RPMI7951 (cell line): ENCODE measurements around the gene ELFN2. TPM values are rescaled to one million over a fixed set of nuclear protein-coding genes. Genes with fewer than 3 reads are reported as not detected.
"Not testable (repeated sequence)": the region's sequence is repeated elsewhere in the genome, so short reads cannot be mapped to it uniquely, and the experiment has no call there.

Source experiments
- DNase-seq: peaks from one replicate; pipeline ENCODE4 v3.0.0-alpha.2; 2012; ENCODE audit warnings: low read depth
- total RNA-seq: library from RNA; depleted of rRNA; stranded (reverse); fragments of >200 nt; shearing (Covaris generic); gene quantifications from 2 replicates; pipeline ENCODE4 v1.2.3, GENCODE V29; 2014

ELFN2 gene
- total RNA-seq, 1 experiment from 2014 or later, result under 0.01 TPM

GRCh38 chr22:37335806-37336199, 91.5 kb downstream of the ELFN2 start:
- DNase-seq, result no peak

DNA sequence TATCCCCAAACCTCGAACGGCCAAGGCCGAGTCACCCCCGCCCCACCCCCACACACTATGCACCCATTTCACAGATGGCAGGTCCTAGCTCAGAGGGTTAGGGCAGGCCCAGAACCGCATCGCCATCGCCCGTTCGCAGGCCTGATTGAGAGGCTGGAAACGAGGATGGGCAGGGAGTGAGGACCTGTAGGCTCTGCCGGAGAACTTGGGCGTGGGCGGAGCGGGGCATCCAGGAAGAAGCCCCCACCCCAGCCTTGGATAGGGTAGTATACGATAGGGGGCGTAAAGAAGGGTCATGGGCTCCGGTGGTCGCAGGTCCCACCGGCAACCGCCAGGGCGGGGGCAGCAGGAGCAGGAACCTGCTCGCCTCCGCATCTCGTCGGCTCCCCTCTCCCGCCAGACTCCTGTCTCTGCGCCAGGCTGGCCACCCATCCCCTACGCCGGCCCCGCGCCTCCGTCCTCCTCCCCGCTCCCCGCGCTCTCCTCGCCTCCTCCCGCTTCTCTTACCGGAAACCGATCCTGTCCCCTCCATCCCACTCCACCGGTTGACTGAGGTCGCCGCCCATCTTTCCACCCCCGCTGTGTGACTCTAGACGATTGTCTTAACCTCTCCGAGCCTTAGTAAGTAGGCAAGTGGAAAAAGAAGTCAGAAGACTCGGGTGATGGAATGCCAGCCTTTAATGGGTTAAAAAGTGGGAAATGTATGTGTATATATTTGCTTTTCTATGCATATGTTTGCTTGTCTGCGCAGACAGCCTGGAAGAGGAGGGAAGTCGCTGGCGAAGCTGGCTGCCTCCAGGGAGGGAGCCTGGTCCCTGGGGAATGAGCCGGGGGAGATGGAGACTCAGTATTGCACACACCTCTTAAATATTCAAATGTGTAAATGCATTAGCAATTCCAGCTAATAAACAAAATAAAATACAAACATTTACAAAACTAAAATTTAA, 92.1 kb downstream of the ELFN2 start:
- no peak for DNase-seq

DNA sequence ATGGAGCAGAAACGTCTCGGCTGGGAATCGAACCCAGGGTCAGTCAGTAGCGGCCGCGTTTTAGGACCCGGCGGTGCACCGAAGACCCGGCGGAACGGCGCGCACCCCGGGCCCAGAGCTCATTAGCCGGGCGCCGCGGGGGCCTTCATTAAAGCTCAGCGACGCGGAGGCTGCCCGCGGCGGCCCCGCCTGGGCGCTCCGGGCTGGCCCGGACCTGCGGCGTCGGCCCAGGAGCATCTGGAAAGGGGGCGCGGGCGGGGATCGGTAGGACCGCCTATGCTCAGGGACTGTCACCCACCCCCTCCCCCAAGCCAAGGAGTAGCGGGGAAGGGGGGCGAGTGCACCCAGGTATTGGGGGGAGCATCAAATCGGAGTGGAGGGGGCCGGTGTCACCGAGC, 92.8 kb downstream of the ELFN2 start:
- no peak for DNase-seq

GRCh38 chr22:37333724-37334460, 93.4 kb downstream of the ELFN2 start:
- DNase-seq, result no peak

DNA sequence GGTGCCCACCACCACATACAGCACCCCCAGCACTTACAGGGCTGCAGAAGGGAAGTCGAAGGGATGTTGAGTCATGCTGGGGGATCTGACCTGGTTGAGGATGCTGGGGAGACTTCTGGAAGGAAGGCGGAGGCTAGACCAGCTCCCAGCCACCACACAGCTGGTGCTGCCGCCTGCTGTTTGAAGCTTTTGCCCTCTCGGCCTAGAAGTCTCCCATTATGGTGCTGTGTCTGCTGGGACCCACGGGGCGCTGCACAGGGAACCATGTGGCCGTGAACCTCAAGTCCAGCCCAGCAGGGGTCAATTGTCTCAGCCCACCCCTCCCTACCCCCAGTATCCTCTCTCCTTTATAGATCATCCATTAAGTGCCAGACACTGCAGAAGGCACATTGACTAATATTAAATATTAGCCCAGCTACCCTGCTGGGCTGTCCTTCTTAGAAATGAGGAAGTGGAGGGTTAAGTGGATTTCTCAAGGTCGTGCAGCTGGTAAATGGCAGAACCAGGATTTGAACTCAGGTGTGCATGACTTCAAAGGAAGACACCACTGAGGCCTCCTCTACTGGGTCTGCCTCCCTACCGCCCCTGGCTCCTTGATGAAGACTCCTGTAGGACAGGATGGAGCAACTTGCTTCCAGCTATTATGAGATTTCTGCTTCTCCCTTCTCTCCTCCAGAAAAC, 95.3 kb downstream of the ELFN2 start:
- DNase-seq, result no peak

DNA sequence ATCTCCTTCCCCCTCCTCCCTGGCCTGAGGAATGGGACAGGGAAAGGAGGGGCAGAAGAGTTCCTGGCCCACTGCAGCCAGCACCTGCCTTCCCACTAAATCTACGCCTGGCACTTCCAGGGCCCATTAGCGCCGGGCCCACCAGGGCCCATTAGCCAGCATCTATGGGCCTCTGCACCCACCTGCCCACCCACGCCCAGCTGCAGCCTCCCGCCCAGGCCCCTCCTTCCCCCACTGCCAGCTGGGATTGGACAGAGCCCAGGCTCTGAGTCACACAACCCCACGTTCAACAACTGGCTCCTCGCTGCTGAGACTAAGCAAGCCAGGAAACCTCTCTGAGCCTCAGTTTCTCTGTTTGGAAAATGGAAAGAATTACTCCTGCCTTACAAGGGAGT, 96.2 kb downstream of the ELFN2 start:
- DNase-seq, result peak; percentile 56

DNA sequence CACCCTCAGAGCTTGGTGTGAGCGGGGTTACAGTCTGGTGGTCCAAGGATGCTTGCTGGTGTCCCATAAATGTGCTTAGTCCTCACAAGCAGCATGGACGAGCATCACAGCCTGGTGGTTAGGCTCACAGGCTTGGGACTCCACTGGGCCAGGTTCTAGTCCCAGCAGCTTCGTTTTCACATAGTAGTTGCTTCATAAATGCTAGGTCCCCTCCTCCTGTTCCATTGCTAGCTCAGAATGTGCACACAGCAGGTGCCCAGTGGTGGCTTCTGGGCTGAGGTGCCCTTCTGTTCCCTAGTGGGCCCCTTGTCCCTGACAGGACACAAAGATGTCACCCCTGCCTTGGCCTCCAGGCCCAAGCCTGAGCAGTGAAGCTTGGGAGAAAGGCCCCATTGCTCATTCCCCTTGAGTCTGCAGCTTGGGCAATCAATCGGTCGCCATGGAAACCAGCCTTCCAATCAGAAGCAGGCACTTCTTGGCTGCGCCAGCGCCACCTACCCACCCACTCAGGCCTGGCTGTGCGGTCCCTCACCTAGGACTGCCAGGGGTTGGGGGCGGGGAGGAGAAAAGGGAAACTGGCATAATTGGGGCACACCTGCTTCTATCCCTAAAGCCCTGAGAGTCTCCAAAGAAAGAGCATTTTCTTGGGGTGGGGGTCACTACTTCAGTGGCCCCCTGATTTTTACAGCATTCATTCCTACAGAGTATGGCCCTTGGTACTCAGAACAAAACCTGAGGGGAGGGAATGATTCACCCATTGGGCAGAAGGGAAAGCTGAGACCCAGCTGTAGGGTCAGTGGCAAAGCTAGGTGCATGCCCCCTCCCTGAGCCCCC, 96.9 kb downstream of the ELFN2 start:
- DNase-seq, result peak; percentile 70

DNA sequence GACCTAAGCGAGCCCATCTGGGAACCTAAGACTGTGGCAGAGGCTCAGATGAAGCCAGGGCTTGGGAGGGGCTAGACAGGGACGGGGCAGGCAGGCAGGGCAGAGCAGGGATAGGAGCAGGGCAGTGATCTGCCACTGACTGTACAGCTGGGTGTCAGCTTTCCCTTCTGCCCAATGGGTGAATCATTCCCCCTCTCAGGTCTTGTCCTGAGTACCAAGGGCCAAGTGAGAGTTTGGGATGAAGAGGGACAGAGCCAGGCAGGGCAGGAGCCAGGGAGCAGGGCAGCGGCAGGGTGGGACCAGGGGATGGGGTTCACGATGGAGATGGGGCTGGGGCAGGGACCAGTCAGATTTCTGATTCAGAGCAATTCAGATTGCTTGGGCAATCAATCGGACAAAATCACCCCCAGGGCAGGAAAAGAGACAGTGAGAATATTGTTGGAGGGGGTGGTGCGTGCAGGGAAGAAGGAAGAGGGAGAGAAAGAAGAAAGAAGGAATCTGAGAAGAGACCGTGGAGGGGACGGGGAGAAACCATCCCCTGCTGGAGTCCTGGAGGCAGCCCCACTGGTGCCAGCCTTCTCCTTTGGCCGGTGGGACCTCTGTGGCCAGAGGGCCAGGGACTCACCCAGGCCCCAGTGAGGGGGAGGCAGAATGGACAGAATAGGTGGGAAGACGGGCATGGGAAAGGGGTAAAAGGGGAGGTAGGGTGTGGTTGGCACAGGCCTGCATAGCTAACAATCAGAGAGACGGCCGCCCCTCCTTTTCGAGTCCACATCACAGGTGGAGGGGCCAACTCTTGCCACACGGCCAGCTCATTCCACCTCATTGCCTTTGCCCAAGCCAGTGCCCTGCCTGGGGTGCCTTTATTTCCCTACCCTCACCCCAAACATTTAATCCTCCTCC, 97.8 kb downstream of the ELFN2 start:
- peak; percentile 74 for DNase-seq

- DNase-seq, result not testable (repeated sequence)
These were observed 98.6 kb downstream of the ELFN2 start for GRCh38 chr22:37328538-37329237.

- peak; percentile 88 for DNase-seq
These were observed 99.3 kb downstream of the ELFN2 start for GRCh38 chr22:37328017-37328416.

DNA sequence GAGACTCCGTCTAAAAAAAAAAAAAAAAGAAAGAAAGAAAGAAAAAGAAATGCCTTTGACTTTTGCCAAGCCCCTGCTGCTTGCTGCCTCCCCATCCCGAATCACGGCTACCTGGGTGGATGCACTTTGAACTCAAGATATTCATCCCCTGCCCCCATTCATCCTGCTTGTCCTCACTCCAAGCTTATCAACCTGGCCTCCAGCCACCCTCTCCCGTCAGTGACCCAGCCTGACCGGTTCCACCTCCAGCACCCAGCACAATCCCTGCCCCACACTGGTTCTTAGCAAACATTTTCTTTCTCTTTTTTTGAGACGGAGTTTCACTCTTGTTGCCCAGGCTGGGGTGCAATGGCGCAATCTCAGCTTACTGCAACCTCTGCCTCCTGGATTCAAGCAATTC, 100.6 kb downstream of the ELFN2 start:
- no peak for DNase-seq

DNA sequence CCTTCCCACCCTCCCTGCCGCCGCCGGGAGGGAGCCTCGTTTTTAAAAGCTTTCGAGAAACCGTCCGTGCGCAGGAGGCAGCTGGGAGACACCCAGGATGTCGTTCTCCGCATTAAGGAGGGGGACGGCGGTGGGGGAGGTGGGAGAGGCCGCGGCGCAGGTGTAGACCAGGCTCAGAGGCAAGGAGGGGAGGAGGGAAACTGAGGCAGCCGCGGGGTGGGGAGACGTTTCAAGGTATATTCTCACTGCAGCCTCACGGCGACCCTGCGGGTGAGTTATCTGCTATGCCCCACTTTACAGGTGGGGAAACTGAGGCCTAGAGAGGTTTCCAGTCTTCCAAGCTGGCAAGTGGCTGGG, 102.3 kb downstream of the ELFN2 start:
- no peak for DNase-seq

DNA sequence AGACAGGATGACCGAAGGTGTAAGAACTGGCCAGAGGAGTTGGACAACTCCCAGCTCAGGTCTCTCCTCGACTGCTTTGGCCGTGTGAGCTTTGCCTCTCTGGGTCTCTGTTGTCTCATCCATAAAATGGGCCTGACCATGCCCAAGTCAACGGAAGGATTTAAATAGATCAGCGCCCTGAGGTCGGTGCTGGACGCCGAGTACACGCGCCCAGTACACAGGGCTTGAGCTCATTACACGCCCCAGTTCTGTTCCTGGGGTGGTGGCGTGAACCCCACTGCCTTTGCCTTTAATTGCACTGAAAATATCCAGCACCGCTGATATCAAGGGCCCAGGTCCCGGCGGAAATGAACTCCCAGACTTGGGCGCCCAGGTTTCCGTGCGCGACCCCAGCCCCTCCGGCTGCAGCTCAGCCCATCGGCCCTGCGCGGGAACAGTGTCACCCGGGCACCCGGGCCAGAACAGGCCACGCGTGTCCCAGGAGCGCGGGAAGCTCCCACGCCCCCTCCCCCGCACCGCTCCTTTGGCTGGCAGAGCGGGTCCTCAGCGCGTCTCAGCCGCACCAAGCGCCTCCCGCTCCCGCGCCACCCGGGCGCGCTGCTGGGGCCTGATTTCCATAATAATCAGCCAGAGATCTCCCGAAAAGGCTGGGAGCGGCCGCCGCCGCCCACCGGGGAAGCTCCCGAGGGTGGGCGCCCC, 102.8 kb downstream of the ELFN2 start:
- DNase-seq, result no peak

GRCh38 chr22:37320726-37321677, 106.3 kb downstream of the ELFN2 start:
- DNase-seq, result no peak

GRCh38 chr22:37319469-37319868, 107.8 kb downstream of the ELFN2 start:
- no peak for DNase-seq

- DNase-seq, result no peak
These were observed 108.7 kb downstream of the ELFN2 start for GRCh38 chr22:37318364-37319109.
